ENCODE data around the gene DYNLT5.

DYNLT5 gene

GRCh38 chr1:66757722-66758240 lies 5.5 kb downstream of the DYNLT5 start:
- TF ChIP-seq CTCF (IDR thresholded peaks at IDR 0.05; ENCODE audit: low read depth, low read length) (no peak), MAX (IDR thresholded peaks at IDR 0.05; ENCODE audit: low read depth, low read length) (no peak), MYC (IDR thresholded peaks at IDR 0.05; ENCODE audit: low read depth, low read length) (no peak), POLR2A (IDR thresholded peaks at IDR 0.05; ENCODE audit: extremely low read depth, insufficient read length) (no peak)
- no peak overlapping the region for H3K4me3 ChIP-seq (ENCODE audit: low read depth, low read length)
- no peak for DNase-seq (ENCODE audit: low read depth)

- no peak for TF ChIP-seq MYC (IDR thresholded peaks at IDR 0.05; ENCODE audit: low read depth, low read length)
- TF ChIP-seq CTCF (IDR thresholded peaks at IDR 0.05; ENCODE audit: low read depth, low read length): no peak
- TF ChIP-seq MAX (IDR thresholded peaks at IDR 0.05; ENCODE audit: low read depth, low read length): no peak
- no peak for TF ChIP-seq POLR2A (IDR thresholded peaks at IDR 0.05; ENCODE audit: extremely low read depth, insufficient read length)
- H3K4me3 ChIP-seq (ENCODE audit: low read depth, low read length): no peak overlapping the region
- DNase-seq (ENCODE audit: low read depth): no peak
Measured at GRCh38 chr1:66758241-66758755, 6.0 kb downstream of the DYNLT5 start.

- no peak overlapping the region for H3K4me3 ChIP-seq (ENCODE audit: low read depth, low read length)
- DNase-seq (ENCODE audit: low read depth): no peak
- TF ChIP-seq POLR2A (IDR thresholded peaks at IDR 0.05; ENCODE audit: extremely low read depth, insufficient read length): no peak
- no peak for TF ChIP-seq MAX (IDR thresholded peaks at IDR 0.05; ENCODE audit: low read depth, low read length)
- no peak for TF ChIP-seq CTCF (IDR thresholded peaks at IDR 0.05; ENCODE audit: low read depth, low read length)
Measured at GRCh38 chr1:66760506-66760905, 8.2 kb downstream of the DYNLT5 start.

- TF ChIP-seq POLR2A (IDR thresholded peaks at IDR 0.05; ENCODE audit: extremely low read depth, insufficient read length) (no peak), MYC (IDR thresholded peaks at IDR 0.05; ENCODE audit: low read depth, low read length) (no peak), MAX (IDR thresholded peaks at IDR 0.05; ENCODE audit: low read depth, low read length) (no peak), CTCF (IDR thresholded peaks at IDR 0.05; ENCODE audit: low read depth, low read length) (no peak)
- DNase-seq (ENCODE audit: low read depth): peak; percentile 35
- no peak overlapping the region for H3K4me3 ChIP-seq (ENCODE audit: low read depth, low read length)
Measured at GRCh38 chr1:66761221-66761620, 9.0 kb downstream of the DYNLT5 start.

- DNase-seq (ENCODE audit: low read depth): peak; percentile 60
- TF ChIP-seq POLR2A (IDR thresholded peaks at IDR 0.05; ENCODE audit: extremely low read depth, insufficient read length) (no peak), MAX (IDR thresholded peaks at IDR 0.05; ENCODE audit: low read depth, low read length) (no peak), CTCF (IDR thresholded peaks at IDR 0.05; ENCODE audit: low read depth, low read length) (peak; percentile 52), MYC (IDR thresholded peaks at IDR 0.05; ENCODE audit: low read depth, low read length) (no peak)
Measured at GRCh38 chr1:66764994-66765578, 12.8 kb downstream of the DYNLT5 start.

More at GRCh38 chr1:66764994-66765578, 12.8 kb downstream of the DYNLT5 start:
- H3K4me3 ChIP-seq (ENCODE audit: low read depth, low read length): no peak overlapping the region
